ENCODE data around the gene SHQ1.
"Not testable (repeated sequence)": the region's sequence is repeated elsewhere in the genome, so short reads cannot be mapped to it uniquely, and the experiment has no call there.

The SHQ1 gene

GRCh38 chr3:72761410-72761809 lies 86.8 kb downstream of the SHQ1 start:
- DNase-seq (ENCODE audit: low read depth) = no peak

GRCh38 chr3:72760225-72760624 lies 88.0 kb downstream of the SHQ1 start:
- H3K4me3 ChIP-seq (ENCODE audit: low read depth, low read length) = no peak overlapping the region
- no peak for DNase-seq (ENCODE audit: low read depth)

More at GRCh38 chr3:72761410-72761809, 86.8 kb downstream of the SHQ1 start:
- no peak overlapping the region for H3K4me3 ChIP-seq (ENCODE audit: low read depth, low read length)

- no peak for DNase-seq (ENCODE audit: low read depth)
- no peak overlapping the region for H3K4me3 ChIP-seq (ENCODE audit: low read depth, low read length)
Measured at GRCh38 chr3:72756900-72757299, 91.3 kb downstream of the SHQ1 start.

GRCh38 chr3:72754582-72754981 lies 93.7 kb downstream of the SHQ1 start:
- DNase-seq (ENCODE audit: low read depth) = no peak
- H3K4me3 ChIP-seq (ENCODE audit: low read depth, low read length) = no peak overlapping the region

GRCh38 chr3:72753495-72753894 lies 94.8 kb downstream of the SHQ1 start:
- no peak for DNase-seq (ENCODE audit: low read depth)
- H3K4me3 ChIP-seq (ENCODE audit: low read depth, low read length) = no peak overlapping the region

DNA sequence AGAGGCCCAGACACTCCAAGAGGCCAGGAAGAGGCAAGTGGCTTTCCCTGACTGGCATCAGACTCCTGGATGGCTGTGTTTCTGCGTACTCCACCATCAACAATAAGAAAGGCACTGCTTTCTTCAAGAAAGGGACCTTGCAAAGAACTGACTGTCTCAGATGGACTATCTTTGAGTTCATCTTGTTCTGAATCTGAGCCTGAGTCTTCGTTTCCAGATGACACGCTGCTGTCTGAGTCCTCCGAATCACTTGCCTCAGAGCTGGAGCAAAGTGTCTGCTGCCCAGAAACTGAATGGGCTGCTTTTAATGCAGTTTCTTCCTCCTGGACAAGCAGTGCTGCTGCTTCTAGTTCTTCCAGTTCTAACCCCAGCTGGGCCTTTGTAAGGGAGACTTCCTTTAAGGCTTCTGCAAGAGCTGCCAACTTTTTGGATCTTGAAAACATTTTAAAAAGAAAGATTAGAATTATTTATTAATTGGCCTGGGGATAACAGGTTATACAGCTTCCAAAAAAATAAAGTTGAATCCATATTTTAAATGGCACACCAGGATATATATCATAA lies 97.8 kb downstream of the SHQ1 start:
- DNase-seq (ENCODE audit: low read depth) = no peak
- no peak overlapping the region for H3K4me3 ChIP-seq (ENCODE audit: low read depth, low read length)

- DNase-seq (ENCODE audit: low read depth) = no peak
- no peak overlapping the region for H3K4me3 ChIP-seq (ENCODE audit: low read depth, low read length)
Measured at GRCh38 chr3:72748659-72749058, 99.6 kb downstream of the SHQ1 start.

GRCh38 chr3:72746430-72747411 lies 101.5 kb downstream of the SHQ1 start:
- no peak overlapping the region for H3K4me3 ChIP-seq (ENCODE audit: low read depth, low read length)
- peak; percentile 19 for DNase-seq (ENCODE audit: low read depth)

DNA sequence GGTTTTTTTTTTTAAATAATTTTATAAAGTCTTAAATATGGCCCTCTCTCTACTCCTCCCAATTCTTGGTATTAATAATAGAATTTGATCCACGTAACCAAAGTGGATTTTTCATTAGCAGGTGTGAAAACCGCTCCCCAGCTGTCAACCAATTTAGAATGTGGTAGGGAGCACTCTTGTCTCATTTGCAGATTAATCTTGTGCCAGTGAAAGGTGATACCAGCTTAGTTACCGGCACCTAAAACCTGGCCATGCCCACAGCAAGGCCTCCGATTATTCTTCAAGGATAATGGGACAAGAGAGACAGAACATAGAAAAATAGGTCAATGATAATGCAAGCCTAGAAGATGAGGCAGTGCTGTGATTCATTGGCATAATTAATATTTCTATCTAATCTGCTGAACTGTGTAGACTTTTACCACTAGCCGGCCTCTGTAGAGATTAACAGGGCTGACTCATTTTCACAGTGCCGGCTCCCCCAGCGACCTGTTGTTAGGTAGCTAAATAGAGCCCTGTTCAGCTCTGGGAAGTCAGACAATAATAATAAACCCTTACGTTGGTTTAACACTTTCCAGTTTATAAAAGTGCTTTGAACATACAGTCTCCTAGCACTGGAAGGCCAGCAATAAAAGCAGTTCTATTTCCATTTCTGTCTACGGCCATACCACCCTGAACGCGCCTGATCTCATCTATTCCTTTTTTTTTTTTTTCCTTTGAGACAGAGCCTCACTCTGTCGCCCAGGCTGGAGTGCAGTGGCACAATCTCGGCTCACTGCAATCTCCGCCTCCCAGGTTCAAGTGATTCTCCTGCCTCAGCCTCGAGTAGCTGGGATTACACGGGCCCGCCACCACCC lies 102.9 kb downstream of the SHQ1 start:
- H3K4me3 ChIP-seq (ENCODE audit: low read depth, low read length) = no peak overlapping the region
- no peak for DNase-seq (ENCODE audit: low read depth)

GRCh38 chr3:72744330-72744729 lies 103.9 kb downstream of the SHQ1 start:
- no peak for DNase-seq (ENCODE audit: low read depth)
- H3K4me3 ChIP-seq (ENCODE audit: low read depth, low read length) = no peak overlapping the region

- DNase-seq (ENCODE audit: low read depth) = no peak
- no peak overlapping the region for H3K4me3 ChIP-seq (ENCODE audit: low read depth, low read length)
Measured at GRCh38 chr3:72739531-72740466, 108.4 kb downstream of the SHQ1 start.

DNA sequence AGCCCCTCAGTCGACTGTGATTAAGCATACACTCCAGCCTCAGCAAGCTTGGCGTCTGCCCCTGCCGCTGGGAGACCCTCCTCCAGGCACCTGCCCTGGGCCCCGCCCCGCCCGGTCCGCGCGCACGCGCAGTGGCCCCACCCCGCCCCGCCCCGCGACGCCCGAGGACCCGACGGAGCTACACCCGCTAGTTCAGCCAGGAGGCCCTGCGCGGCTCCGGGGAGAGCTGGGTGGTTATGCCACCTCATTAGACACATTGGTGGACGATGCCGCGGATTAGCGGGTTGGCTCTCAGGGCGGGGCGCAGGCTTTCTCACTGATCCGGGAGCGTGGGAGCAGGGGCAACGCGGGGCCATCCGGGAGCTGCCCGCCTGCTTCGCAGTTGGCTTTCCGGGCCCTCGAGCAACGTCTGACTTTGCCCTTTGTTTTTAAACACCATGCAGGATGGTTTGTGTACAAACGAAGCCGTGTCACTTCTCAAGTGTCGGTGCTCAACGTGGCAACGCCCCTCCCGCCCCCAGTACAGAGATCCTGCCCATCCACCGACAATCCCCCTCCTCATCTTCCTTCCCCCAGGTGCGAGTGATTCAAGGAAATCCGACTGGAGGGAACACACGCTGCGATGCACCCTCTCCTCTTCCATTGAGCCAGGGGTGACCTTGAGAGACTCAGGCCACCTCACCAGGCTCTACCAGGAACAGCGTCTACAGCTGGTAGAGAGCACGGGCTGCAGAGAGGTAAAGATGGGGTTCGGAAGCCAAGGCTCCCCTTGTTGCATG lies 109.3 kb downstream of the SHQ1 start:
- peak overlapping the region; percentile 47 for H3K4me3 ChIP-seq (ENCODE audit: low read depth, low read length)
- no peak for DNase-seq (ENCODE audit: low read depth)

DNA sequence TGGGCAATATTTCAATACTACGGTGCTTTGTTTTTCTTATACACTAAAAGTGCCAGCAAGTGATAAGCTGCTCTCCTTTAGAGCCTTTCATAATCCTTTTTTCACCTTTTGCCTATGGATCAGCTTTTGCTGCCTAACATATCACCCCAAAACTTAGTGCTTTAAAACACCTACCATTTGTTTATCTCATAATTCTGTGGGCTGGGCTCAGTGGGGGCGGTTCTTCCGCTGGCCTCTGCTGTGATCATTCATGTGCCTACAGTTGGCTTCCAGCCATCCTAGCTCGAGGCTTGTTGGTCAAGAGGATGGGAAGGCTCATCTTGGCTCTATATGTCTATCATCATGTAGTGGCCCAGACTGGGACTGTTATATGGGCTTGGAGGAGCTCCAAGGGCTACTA lies 113.2 kb downstream of the SHQ1 start:
- not testable (repeated sequence) for DNase-seq (ENCODE audit: low read depth); H3K4me3 ChIP-seq (ENCODE audit: low read depth, low read length)

- DNase-seq (ENCODE audit: low read depth) = no peak
- H3K4me3 ChIP-seq (ENCODE audit: low read depth, low read length) = no peak overlapping the region
Measured at GRCh38 chr3:72733676-72734075, 114.6 kb downstream of the SHQ1 start.

- not testable (repeated sequence) for DNase-seq (ENCODE audit: low read depth); H3K4me3 ChIP-seq (ENCODE audit: low read depth, low read length)
Measured at GRCh38 chr3:72732666-72733345, 115.4 kb downstream of the SHQ1 start.

DNA sequence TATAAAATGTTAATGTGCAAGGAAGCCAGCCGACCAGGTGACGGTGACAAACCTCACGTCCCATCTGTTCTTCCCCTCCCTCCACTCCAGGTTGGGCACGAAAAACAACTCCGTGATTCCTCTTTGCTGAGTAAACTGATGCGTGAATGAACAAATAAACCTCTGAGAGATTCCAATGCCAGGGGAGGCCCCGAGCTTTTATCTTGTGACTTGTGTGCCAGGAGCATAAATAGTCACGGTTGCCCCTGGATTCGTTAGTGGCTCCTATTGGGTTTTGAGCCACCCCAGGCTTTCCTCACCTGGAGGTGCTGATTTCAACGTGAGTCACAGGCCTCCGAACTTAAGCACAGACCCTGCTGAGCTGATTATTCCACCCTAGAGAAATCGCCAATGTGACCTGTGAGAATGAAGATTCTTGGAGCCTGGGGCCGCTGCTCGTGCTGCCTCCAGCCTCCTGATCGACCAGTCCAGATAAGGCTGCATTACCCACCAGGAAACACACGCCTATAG lies 119.2 kb downstream of the SHQ1 start:
- no peak for DNase-seq (ENCODE audit: low read depth)
- H3K4me3 ChIP-seq (ENCODE audit: low read depth, low read length) = no peak overlapping the region

DNA sequence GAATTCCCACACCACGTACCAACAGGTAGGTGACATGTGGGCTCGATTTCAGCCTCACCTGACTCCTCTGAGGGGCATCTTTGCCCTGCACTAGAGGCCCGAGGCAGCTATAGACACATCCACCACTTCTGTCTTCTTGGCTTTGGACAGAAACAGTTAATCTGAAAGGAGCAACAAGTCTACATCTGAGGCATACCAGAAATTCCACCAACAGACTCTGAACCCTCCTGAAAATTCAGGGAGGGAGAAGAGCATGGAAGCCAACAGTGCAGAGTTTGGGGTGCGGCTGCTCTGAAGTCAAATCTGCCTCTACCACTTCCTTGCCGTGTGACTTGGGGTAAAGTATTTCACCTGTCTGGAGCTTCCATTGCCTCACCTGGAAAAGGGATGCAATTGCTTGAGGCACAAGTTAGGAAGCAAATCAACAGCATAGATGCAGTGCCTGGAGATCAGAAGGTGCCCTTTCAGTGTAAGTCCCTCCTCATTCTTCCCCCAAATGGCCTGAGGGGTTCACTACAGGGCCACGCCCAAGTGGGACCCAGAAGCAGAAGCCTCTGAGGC lies 119.8 kb downstream of the SHQ1 start:
- DNase-seq (ENCODE audit: low read depth) = no peak
- no peak overlapping the region for H3K4me3 ChIP-seq (ENCODE audit: low read depth, low read length)

Measured in skeletal muscle cell (primary cell).